CD4-positive, alpha-beta T cell treated with Interleukin-2 at 100 ng/mL for 4 hours (primary cell): ENCODE data around the gene PTGIS.

Source experiments
- DNase-seq: peaks from one replicate; pipeline ENCODE4 v3.0.0-alpha.2; 2020; ENCODE audit warnings: low spot score

The PTGIS gene

GRCh38 chr20:49560186-49560585, 7.8 kb downstream of the PTGIS start:
- DNase-seq, result no peak

DNA sequence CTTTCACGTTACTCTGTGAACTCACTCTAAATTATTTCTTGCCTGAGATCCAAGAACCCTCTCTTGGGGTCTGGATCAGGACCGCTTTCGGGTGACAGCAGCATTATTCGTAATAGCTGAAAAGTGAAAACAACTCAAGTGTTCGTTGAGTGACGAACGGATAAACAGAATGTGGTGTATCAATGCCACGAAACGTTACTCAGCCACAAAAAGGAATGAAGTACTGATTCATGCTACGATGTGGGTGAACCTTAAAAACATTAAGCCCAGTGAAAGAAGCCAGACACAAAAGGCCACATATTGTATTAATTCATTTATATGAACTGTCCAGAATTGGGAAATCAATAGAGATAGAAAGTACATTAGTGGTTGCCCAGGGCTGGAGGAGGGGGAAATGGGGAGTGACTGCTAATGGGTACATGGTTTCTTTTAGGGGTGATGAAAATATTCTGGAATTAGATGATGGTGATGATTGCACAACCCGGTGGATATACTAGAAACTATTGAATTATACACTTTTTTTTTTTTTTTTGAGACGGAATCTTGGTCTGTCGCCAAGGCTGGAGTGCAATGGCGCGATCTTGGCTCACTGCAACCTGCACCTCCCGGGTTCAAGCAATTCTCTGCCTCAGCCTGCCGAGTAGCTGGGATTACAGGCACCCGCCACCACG, 8.4 kb downstream of the PTGIS start:
- no peak for DNase-seq

GRCh38 chr20:49558826-49559225, 9.1 kb downstream of the PTGIS start:
- no peak for DNase-seq

GRCh38 chr20:49557449-49557848, 10.5 kb downstream of the PTGIS start:
- DNase-seq, result no peak

- no peak for DNase-seq
These were observed 11.3 kb downstream of the PTGIS start for GRCh38 chr20:49556621-49557020.

GRCh38 chr20:49549801-49550551, 18.0 kb downstream of the PTGIS start:
- no peak for DNase-seq

DNA sequence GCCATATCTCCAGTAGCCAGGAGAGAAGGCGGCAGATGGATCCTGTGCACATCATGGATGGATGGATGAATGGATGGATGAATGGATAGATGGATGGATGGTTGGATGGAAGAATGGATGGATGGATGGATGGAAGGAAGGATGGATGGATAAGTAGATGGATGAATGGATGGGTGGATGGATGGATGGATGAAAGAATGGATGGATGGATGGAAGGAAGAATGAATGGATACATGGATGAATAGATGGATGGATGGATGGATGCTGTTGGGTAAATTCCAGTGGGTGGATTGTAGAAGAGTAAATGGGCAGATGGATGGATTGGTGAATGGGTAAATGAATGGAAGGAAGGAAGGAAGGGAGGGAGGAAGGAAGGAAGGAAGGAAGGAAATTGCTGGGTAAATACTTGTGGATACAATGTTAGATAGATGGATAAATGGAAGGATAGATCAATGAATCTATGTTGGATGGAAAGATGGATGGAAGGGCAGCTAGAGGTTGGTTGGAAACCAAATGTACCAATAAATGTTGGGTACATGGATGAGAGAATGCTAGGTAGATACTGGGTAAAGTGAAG, 19.5 kb downstream of the PTGIS start:
- no peak for DNase-seq

DNA sequence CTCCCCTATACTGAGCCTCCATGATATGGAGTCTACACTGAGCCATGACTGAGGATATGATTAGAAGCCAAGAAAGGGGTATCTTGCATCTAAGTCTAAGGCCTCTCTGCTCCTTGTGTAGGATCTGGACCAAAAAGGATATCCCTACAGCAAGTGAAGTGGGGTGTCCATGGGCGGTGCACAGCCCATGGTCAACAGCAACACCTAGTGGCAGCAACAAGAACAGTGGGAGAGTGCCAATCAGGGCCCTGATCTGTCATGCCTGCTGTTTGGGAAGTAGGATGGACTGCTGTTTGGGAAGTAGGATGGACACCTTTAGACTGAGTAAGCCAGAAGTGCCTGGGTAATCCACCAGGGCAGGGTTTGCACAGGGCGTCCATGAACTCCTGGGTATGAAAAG, 22.4 kb downstream of the PTGIS start:
- DNase-seq, result no peak

DNA sequence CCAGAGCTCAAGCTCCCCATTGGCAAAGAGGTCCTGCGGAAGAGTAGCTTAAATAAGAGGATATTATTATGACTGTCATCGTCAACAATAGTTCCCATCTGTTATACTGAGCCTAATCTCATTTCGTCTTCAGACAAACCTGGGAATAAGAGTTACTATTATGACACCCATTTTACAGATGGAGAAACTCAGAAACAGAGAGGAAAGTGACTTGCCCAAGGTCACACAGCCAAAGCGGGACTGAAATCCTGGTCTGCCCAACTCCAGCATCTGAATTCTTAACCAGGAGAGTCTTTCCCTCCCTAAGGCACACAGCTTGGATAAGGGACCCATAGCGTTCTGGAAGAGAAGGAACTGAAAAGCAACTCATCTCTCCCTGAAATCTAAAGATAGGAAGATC, 23.4 kb downstream of the PTGIS start:
- DNase-seq, result no peak

DNA sequence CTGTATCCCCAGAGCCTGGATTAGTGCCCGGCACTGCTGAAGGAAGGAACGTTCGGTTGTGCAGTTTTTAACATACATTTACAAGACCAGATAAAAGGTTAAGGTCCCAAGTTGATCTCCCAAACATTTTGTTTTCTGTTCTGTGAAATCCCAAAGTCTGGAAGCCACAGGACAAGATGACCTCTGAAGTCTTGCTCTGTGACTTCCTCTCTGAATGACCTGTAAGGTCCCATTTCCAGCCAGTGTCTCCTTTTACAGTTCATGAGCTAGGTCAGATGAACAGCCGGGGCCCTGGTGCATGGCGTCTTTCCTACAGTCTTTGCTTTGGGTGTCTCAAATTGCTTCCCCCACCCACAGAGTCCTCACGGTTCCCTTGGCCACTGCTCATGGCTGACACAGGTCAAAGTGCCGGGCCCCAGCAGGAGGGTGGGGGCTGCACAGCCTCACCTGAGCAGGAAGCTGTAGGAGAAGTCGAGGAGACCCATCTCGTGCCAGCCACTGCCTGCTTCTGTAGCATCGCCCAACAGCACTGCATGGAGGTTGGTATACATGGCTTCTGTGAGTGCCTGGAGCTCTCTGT, 24.0 kb downstream of the PTGIS start:
- no peak for DNase-seq

DNA sequence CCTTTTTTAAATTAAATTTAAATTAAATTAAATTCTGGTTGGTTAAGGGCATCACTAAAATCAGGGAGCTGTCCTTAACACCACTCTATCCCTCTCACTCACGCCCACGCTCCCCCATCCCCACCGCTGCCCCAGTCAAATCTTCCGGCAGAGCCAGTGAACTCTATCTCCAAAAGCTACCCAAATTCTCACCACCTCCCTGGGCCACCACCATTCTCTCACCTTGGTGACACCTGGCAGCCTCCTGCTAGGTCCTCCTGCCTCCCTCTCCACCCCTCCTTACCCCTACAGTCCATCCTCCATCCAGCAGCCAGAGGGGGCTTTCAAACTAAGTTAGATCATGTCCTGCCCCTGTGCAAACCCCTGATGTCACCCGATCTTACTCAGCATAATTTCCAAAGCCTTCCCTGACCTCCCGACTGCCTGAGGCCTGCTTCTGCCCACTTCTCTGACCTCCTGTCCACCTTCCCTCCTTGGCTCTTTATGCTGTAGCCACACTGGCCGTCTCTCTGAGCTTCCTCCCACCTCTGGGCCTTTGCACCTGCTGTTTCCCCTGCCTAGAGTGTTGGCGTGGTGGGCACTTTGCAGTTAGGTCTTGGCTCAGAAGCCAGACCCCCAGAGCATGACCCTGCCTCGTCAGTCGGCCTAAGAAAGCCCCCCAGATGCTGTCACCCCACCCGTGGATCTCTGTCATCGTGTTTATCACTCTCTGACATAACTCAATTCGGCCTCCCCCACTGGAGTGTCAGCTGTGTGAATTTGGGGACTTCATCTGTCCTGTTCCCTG, 24.7 kb downstream of the PTGIS start:
- DNase-seq, result no peak

DNA sequence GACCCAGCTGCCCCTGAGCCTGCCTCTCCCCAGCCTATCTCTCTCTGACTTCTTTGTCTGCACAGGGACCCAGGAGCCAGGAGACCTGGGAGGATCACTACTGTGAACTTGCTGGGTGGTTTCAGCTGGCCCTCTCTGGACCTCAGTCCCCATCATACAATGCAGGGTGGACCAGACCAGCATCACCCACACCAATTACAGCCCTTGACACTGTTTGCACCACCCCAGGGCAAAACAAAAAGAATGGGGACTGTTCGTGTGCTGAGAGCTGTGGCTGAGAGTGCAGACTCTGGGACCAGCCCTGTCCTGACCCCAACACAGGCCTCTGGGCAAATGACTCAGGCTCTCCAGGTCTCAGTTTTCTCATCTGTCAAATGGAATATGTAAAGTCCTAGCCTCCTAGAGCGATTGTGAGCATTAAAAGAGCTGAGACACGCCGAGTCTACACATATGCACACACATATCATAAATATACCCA, 25.4 kb downstream of the PTGIS start:
- no peak for DNase-seq

- peak; percentile 69 for DNase-seq
These were observed 26.0 kb downstream of the PTGIS start for GRCh38 chr20:49541733-49542513.

DNA sequence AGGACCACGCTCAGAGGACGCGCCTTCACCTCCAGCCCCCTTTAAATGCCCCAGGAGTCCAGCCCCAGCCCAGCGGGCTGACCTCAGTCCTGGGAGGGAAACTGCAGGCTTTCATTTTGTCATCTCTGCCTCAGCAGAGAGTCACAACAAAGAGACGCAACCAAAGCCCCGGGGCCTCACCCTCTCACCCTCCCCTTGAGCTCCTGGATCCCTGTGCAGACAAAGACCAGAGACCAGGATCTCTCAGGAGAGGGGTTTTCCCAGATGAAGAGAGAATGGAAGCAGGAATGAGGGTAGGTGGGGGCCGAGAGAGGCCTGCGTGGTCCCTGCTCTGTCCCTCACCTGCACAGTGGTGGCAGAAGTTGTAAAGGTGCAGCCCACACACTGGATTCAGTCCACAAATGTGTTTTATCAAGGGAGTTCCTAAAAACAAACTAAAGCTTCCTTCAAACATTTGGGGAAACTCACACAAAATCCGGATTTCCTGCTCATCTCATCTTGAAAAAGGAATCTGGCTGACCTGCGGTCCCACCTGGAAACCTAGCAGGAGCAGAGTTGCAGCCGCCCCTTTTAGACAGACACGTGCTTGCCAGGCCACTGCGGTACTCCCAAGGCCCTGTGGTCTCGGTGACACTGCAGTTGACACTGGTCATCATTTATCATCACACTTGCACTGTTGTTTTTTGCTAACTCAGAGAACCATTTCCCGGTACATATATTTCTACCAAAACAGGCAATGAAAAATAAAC, 27.1 kb downstream of the PTGIS start:
- DNase-seq, result no peak

GRCh38 chr20:49540232-49540620, 27.7 kb downstream of the PTGIS start:
- no peak for DNase-seq

- no peak for DNase-seq
These were observed 28.3 kb downstream of the PTGIS start for GRCh38 chr20:49539481-49540231.

DNA sequence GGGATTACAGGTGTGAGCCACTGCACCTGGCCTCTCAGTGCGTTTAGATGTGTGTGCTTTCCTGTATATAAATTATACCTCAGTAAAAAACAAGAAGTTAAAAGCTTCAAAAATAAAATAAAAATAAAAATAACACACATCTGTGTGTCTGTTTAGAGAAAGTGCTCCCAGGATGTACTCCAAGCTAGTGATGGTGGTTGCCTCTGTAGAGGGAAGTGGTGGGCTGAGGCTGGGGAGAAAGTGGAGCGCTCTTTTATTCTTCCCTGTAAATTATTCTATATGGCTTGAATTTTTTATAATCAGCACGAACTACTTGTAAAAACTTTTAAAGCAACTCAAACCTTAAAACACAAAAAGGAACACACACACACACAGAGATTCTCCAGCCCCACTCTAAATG, 29.0 kb downstream of the PTGIS start:
- no peak for DNase-seq

DNA sequence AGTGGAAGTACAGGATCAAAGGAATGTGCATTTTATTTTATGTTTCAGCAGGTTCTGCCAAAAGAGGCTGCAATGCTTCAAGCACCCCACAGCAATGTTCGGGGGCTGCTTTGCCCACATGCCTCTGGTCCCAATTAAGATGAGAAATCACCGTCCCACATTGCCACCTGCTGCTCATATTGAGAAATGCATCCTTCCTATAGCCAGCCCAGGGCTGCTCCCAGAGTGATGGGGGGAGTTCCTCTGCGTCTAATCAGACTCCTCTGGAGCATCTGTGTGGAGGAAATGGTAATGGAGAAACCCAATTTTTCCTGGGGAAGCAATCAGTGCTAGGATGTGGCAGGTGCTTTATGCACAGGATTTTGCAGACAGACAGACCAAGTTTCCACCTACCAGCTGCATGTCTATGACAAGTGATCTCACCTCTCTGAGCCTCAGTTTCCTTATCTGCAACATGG, 33.7 kb downstream of the PTGIS start:
- peak; percentile 65 for DNase-seq

DNA sequence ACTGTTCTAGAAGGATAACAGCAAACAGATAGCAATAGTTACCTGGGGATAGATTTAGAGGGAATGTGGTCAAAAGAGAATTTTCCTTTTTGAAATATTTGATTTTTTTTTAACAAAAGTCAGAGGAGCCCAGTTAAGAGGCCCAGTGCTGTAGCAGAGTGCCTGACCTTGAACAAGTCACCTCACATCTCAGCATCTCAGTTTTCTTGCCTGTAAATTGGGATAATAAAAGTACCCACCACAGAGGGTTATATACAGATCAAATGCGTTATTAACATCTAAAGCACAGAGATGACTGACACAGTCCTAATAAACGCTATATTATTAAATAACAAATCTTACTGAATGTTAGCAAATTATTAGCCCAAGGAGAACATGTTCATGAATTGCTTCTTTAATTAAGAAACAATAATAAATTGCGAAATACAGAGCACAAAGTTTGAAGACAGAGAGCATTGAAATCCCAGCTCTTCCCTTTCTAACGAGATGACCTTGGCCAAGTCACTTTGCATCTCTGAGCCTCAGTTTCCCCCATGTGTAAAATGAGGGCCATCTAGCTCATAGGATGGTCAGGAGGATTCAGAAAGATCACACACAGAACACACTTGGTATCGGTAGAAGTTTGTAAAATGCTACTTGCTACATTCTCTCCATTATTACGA, 35.5 kb downstream of the PTGIS start:
- DNase-seq, result no peak
